SK-N-SH treated with all-trans-retinoic acid at 6 μM for 48 hours (cell line): Measurements from ENCODE around the gene ABCD1.

Experiments used
- CREB5 ChIP-seq: fragments of 250-450 bp; sonication (Bioruptor Pico); IDR thresholded peaks from 2 replicates; pipeline ENCODE4 v1.5.1; 2020; ENCODE audit warnings: low read depth, mild to moderate bottlenecking, moderate library complexity
- ISL1 ChIP-seq: fragments of 250-450 bp; sonication (Bioruptor Pico); IDR thresholded peaks from 2 replicates; pipeline ENCODE4 v2.1.2; 2022; ENCODE audit warnings: mild to moderate bottlenecking, moderate library complexity
- RARB ChIP-seq: fragments of 250-450 bp; sonication (Bioruptor Pico); IDR thresholded peaks from 2 replicates; pipeline ENCODE4 v1.8.0; 2021; ENCODE audit warnings: mild to moderate bottlenecking, moderate library complexity
- ZFP3 ChIP-seq: fragments of 250-450 bp; sonication (Bioruptor Pico); IDR thresholded peaks from 2 replicates; pipeline ENCODE4 v1.5.0; 2020; ENCODE audit warnings: mild to moderate bottlenecking, moderate library complexity
- ZFP30 ChIP-seq: fragments of 450-650 bp; formaldehyde crosslinking; IDR thresholded peaks from 2 replicates; pipeline ENCODE4 v1.5.0; 2022; ENCODE audit warnings: mild to moderate bottlenecking, moderate library complexity
- ZNF8 ChIP-seq: fragments of 450-650 bp; formaldehyde crosslinking; IDR thresholded peaks from 2 replicates; pipeline ENCODE4 v1.5.0; 2020; ENCODE audit warnings: mild to moderate bottlenecking, moderate library complexity

- TF ChIP-seq ISL1 (CRISPR knock-in tag) (no peak), ZFP3 (CRISPR knock-in tag) (no peak), RARB (no peak), ZNF8 (CRISPR knock-in tag) (no peak), CREB5 (no peak), ZFP30 (CRISPR knock-in tag) (no peak)
Measured at GRCh38 chrX:153732401-153732800, 7.7 kb downstream of the ABCD1 start.
